Skin epidermis (tissue), 12 donors: ENCODE results near the gene LAMTOR4.
"Not testable (repeated sequence)": the region's sequence is repeated elsewhere in the genome, so short reads cannot be mapped to it uniquely, and the experiment has no call there.

Source experiments
- H3K27ac ChIP-seq, 21 experiments: fragments of 200-600 bp; sonication (generic) in 11 of 21; one replicate each; pipeline ENCODE4 v1.5.0; 2020; ENCODE audit warnings: mild to moderate bottlenecking in 3 of 21, inconsistent platforms in 2 of 21, moderate library complexity in 2 of 21
- H3K4me3 ChIP-seq, 7 experiments: fragments of 200-600 bp; sonication (generic) in 2 of 7; one replicate each; pipeline ENCODE4 v1.5.0; 2020; ENCODE audit warnings: inconsistent platforms in 2 of 7, mild to moderate bottlenecking in 2 of 7, moderate library complexity in 1 of 7

LAMTOR4 gene

DNA sequence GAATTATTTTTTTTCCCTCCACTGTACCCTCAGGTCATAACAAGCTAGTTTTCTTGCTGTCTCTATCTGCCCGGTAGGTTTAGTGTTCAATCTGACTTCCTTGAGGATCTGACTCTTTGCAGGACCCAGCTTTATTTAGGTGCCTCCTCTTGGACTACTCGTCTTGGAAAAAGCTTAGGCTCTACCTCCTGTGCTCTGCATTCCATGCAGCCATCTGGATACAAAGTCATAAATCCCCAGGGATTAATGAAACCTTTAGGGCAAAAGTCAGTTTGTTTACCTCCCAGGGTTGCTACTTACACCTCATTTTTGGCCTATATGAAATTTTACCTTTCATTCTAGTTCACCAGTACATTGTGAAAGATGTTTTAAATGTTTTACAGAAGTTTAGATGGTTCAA lies 37.0 kb downstream of the LAMTOR4 start:
- Histone ChIP-seq H3K27ac (no peak overlapping the region), H3K4me3 (no peak overlapping the region)

DNA sequence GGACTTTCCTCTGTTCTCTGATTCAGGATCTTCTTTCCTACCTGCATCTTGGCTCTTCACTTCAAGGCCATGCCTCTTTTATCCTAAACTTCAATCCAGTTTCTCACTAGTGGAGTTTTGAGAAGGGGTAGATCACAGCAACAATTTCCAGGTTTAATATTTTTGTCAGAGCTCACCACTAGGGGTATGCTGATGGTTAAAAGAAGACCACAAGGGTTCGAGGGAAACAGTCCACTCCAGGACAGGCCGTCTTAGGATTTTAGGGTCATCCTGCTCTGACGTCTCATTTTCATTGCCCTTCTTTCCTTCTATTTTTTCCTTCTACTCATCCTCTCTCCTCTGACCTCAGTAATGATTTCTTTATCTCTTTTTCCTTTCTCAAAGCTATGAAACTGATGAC lies 40.3 kb downstream of the LAMTOR4 start:
- Histone ChIP-seq H3K4me3 (no peak overlapping the region), H3K27ac (no peak overlapping the region)

DNA sequence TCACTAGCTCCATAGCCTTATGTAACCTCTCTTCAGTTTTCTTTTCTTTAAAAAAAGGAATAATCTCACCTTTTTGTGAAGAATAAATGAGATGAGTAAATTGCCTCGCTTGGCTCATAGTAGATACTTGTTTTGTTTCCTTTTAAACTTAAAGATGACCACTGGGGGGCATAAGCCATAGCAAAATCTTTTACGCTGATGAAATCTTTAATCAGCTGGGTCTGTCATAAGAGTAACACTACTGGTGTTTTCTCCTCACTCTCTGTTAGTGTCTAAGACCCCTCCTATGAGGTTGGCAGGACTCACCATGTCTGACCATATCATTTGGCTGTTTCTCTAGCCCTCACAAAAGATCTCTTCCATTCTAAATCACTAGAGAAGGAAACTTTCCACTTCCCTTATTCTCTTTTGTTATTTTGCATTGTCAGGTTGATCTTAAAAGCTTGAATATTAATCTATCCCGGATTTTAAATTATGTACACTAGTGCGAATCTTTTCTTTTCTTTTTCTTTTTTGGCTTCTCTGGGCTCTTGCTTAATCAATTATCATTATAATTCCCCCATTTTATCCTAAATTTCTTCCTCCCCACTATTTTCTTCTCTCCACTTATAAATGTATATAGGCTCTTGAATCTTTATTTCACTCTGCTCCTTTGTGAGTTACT lies 41.5 kb downstream of the LAMTOR4 start:
- H3K27ac ChIP-seq = no peak overlapping the region
- no peak overlapping the region for H3K4me3 ChIP-seq

- Histone ChIP-seq H3K27ac (peak overlapping the region in 1 of 21 experiments; percentile 57), H3K4me3 (no peak overlapping the region)
Observed at GRCh38 chr7:100191775-100192174, 43.1 kb downstream of the LAMTOR4 start.

DNA sequence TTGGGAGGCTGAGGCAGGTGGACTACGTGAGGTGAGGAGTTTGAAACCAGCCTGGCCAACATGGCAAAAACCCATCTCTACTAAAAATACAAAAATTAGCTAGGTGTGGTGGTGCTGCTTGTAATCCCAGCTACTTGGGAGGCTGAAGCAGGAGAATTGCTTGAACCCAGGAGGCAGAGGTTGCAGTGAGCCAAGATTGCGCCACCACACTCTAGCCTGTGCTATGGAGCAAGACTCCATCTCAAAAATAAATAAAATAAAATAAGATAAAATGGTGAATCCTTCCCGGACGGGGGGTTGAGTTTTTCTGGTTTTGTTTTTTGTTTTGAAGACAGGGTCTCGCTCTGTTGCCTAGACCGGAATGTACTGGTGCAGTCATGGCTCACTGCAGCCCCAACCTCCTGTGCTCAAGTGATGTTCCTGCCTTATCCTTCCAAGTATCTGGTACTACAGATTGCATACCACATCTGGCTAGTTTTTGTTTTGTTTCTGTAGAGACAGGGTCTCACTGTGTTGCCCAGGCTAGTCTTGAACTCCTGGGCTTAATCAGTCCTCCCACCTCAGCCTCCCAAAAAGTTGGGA lies 43.7 kb downstream of the LAMTOR4 start:
- peak overlapping the region in 1 of 21 experiments; percentile 57 for H3K27ac ChIP-seq
- not testable (repeated sequence) for H3K4me3 ChIP-seq

- H3K27ac ChIP-seq = no peak overlapping the region
- H3K4me3 ChIP-seq = no peak overlapping the region
Observed at GRCh38 chr7:100192969-100193368, 44.3 kb downstream of the LAMTOR4 start.

DNA sequence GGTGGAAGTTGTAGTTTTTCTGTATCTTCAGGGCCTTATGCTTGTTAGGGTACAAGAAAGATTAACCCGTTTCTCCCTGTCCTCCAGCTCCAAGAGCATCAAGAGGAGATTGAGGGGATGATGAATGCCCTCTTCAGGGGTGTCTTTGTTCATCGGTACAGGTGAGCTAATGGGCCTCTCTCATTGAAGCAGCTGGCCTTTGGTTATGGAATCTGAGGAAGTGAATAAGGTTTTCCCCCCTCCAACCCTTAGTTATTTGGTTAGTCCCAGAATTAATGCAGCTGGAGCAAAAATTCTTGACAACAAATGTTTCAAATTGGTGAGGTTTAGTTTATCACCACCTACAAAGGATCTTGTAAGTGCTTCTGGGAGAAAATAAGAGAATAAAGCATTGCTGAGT lies 46.5 kb downstream of the LAMTOR4 start:
- H3K4me3 ChIP-seq = no peak overlapping the region
- H3K27ac ChIP-seq = peak overlapping the region in 1 of 21 experiments; percentile 12

DNA sequence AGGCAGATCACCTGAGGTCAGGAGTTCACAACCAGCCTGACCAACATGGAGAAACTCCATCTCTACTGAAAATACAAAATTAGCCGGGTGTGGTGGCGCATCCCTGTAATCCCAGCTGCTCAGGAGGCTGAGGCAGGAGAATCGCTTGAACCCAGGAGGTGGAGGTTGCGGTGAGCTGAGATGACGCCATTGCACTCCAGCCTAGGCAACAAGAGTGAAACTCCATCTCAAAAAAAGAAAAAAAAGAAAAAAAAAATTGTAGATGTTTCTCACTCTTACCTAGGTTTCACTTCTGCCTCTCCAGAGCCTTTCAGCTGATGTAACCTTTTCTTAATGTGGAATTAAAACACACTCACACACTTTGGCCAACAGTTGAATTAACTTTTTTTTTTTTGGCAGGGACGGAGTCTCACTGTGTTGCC lies 47.2 kb downstream of the LAMTOR4 start:
- H3K4me3 ChIP-seq, H3K27ac ChIP-seq: not testable (repeated sequence)

DNA sequence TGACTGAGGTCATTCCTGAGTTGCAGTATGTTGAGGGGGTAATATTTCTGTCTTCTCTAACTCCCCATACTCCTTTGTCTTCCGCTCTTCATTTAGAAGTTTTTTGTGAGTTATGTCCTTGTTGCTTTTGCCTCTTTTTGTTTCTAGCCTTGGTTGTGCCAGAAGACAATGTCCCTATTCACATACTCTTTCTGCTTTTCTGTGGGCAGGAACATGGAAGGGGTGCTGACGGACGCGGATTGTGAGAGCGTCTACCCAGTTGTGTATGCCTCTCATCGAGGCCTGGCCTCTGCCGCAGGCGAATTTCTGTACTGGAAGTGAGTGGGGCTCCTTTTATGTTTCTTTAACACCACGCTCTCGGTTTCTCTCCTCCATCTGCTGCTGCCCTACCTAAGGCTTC lies 49.5 kb downstream of the LAMTOR4 start:
- H3K27ac ChIP-seq = no peak overlapping the region

DNA sequence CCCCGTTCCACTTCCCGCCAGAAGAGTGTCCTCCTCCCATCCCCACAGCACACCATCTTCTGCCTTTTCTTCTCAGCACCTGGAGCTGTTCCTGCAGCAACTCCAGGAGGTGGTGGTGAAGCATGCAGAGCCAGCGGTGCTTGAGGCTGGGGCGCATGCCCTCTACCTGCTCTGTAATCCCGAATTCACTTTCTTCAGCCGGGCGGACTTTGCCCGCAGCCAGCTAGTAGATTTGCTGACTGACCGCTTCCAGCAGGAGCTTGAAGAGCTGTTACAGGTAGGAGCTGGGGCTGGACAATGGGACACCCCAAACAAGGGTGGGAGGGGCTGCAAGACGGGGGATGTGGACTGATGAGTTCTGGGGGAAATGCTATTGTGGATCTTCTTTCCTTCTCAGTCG lies 52.0 kb downstream of the LAMTOR4 start:
- Histone ChIP-seq H3K4me3 (no peak overlapping the region), H3K27ac (no peak overlapping the region)

More for the DNA sequence above, 49.5 kb downstream of the LAMTOR4 start:
- no peak overlapping the region for H3K4me3 ChIP-seq
